Epithelial cell of proximal tubule (primary cell): ENCODE measurements around the gene COA8. TPM values are rescaled to one million over a fixed set of nuclear protein-coding genes. Genes with fewer than 3 reads are reported as not detected.

ENCODE experiments used
- DNase-seq: peaks from one replicate; pipeline ENCODE4 v3.0.0-alpha.2; 2011; ENCODE audit warnings: low read depth
- H3K4me3 ChIP-seq: 2 replicates; pipeline ENCODE4 v1.5.1; 2011; ENCODE audit warnings: low read depth, mild to moderate bottlenecking, low read length
- CTCF ChIP-seq: conservative IDR thresholded peaks from 2 replicates; pipeline ENCODE4 v1.5.1; 2012; ENCODE audit warnings: low read depth, mild to moderate bottlenecking, low read length
- total RNA-seq: library from RNA; depleted of rRNA; stranded (reverse); fragments of >200 nt; gene quantifications from 2 replicates; pipeline ENCODE4 v1.2.3, GENCODE V29; 2015

The COA8 gene
- total RNA-seq, 1 donor from 2014 or later, result 29.0 TPM

GRCh38 chr14:103563226-103563620 is 463 bp downstream of the COA8 start:
- TF ChIP-seq CTCF, result no peak
- H3K4me3 ChIP-seq, result peak overlapping the region; percentile 97
- no peak for DNase-seq

- no peak for DNase-seq
These were observed 1.2 kb downstream of the COA8 start for GRCh38 chr14:103563844-103564505.

GRCh38 chr14:103568952-103569351 is 6.2 kb downstream of the COA8 start:
- TF ChIP-seq CTCF, result no peak
- H3K4me3 ChIP-seq, result no peak overlapping the region
- no peak for DNase-seq

More at GRCh38 chr14:103563844-103564505, 1.2 kb downstream of the COA8 start:
- no peak for TF ChIP-seq CTCF
- peak overlapping the region; percentile 97 for H3K4me3 ChIP-seq

GRCh38 chr14:103569408-103569807 is 6.6 kb downstream of the COA8 start:
- no peak for DNase-seq
- no peak for TF ChIP-seq CTCF
- H3K4me3 ChIP-seq, result no peak overlapping the region

GRCh38 chr14:103574104-103574503 is 11.3 kb downstream of the COA8 start:
- DNase-seq, result no peak
- no peak for TF ChIP-seq CTCF
- H3K4me3 ChIP-seq, result no peak overlapping the region

GRCh38 chr14:103574707-103575285 is 12.0 kb downstream of the COA8 start:
- DNase-seq, result no peak
- no peak for TF ChIP-seq CTCF
- H3K4me3 ChIP-seq, result no peak overlapping the region
